Uterus (tissue), 4 donors: Measurements from ENCODE around the gene ZDHHC18. TPM values are rescaled to one million over a fixed set of nuclear protein-coding genes. Genes with fewer than 3 reads are reported as not detected.

ENCODE experiments used
- DNase-seq, 2 donors: peaks; one replicate each; pipeline ENCODE4 v3.0.0-alpha.2; 2019 to 2020
- H3K27ac ChIP-seq, 2 donors: fragments of 200-600 bp; sonication (generic); 1 replicate in 1 of 2; 2 replicates in 1 of 2; pipeline ENCODE4 v1.5.1; 2016 to 2018
- H3K27me3 ChIP-seq, 2 donors: fragments of 200-600 bp; sonication (generic); one replicate each; pipeline ENCODE4 v1.5.1; 2018 to 2019; ENCODE audit warnings: control low read depth in 1 of 2
- H3K36me3 ChIP-seq, 2 donors: fragments of 200-600 bp; sonication (generic); one replicate each; pipeline ENCODE4 v1.5.1; 2019; ENCODE audit warnings: control low read depth in 1 of 2
- H3K4me1 ChIP-seq, 2 donors: fragments of 200-600 bp; sonication (generic); one replicate each; pipeline ENCODE4 v1.5.1; 2018 to 2019; ENCODE audit warnings: control low read depth in 1 of 2
- H3K4me3 ChIP-seq, 2 donors: fragments of 200-600 bp; sonication (generic); 1 replicate in 1 of 2; 2 replicates in 1 of 2; pipeline ENCODE4 v1.5.1; 2018 to 2019; ENCODE audit warnings: mild to moderate bottlenecking in 1 of 2
- H3K9me3 ChIP-seq, 2 donors: fragments of 200-600 bp; sonication (generic); one replicate each; pipeline ENCODE4 v1.5.1; 2019; ENCODE audit warnings: control low read depth in 1 of 2
- CTCF ChIP-seq, 4 experiments: fragments of 200-600 bp in 2 of 4; fragments of 450-650 bp in 2 of 4; sonication (generic) in 2 of 4; IDR thresholded peaks; one replicate each; pipeline ENCODE4 v1.5.1; 2016 to 2019; ENCODE audit warnings: antibody characterized with exemption in 4 of 4, mild to moderate bottlenecking in 2 of 4, moderate library complexity in 1 of 4
- POLR2A ChIP-seq, 2 donors: fragments of 450-650 bp; IDR thresholded peaks; one replicate each; pipeline ENCODE4 v1.6.1; 2016; ENCODE audit warnings: antibody characterized with exemption in 2 of 2, mild to moderate bottlenecking in 1 of 2, moderate library complexity in 1 of 2
- intact Hi-C: fragments of 100-400 bp; cut with DNase I; formaldehyde crosslinking; loops from one replicate; pipeline ENCODE4 v1.15.1; 2023; ENCODE audit warnings: low total_unique reads
- total RNA-seq, 4 donors: library from RNA; depleted of rRNA in 3 of 4; stranded (reverse); fragments of >200 nt in 3 of 4; gene quantifications; one replicate each; pipeline versions ENCODE4 v1.1.0 to v1.2.4, GENCODE V29; 2014 to 2023
- donor health status: DM: yes; HTN: yes; CAD: no.

Gene ZDHHC18
- total RNA-seq, 4 donors from 2014 or later, result 1.2 to 19.8 (median 8.0) TPM

- no peak for DNase-seq
- no peak overlapping the region for H3K4me3 ChIP-seq
- no peaks in the 10 kb centered on the region for H3K27me3 ChIP-seq
- H3K36me3 ChIP-seq, result no peaks in the 10 kb centered on the region
- intact Hi-C loops, result loop anchor here (10.0 kb wide), 1 partner anchor 281 kb away; no protein-coding TSS in a partner anchor
- TF ChIP-seq CTCF (IDR thresholded peaks at IDR 0.05) (no peak), POLR2A (IDR thresholded peaks at IDR 0.05) (no peak)
- peaks cover 5 to 6% of the 10 kb centered on the region in 2 donors for H3K4me1 ChIP-seq
- peak overlapping the region; percentile 99 to 100 for H3K27ac ChIP-seq
- no peaks in the 10 kb centered on the region for H3K9me3 ChIP-seq
These were observed 40.7 kb upstream of the ZDHHC18 start for GRCh38 chr1:26785611-26786436.

GRCh38 chr1:26786437-26787380 lies 39.8 kb upstream of the ZDHHC18 start:
- peak; percentile 77 for DNase-seq
- TF ChIP-seq CTCF (IDR thresholded peaks at IDR 0.05), result peak in 1 of 4 experiments; percentile 16
- TF ChIP-seq POLR2A (IDR thresholded peaks at IDR 0.05), result peak; percentile 42 to 69
- H3K36me3 ChIP-seq, result no peaks in the 10 kb centered on the region
- H3K9me3 ChIP-seq, result no peaks in the 10 kb centered on the region
- H3K27ac ChIP-seq, result peak overlapping the region; percentile 99 to 100
- peaks cover 5 to 6% of the 10 kb centered on the region in 2 donors for H3K4me1 ChIP-seq
- H3K4me3 ChIP-seq, result peak overlapping the region; percentile 58 to 95
- H3K27me3 ChIP-seq, result no peaks in the 10 kb centered on the region
- intact Hi-C loops, result loop anchor here (10.0 kb wide), 1 partner anchor 282 kb away; no protein-coding TSS in a partner anchor

- intact Hi-C loops, result loop anchor here (10.0 kb wide), 1 partner anchor 283 kb away; no protein-coding TSS in a partner anchor
- Histone ChIP-seq H3K4me3 (peak overlapping the region; percentile 58 to 95), H3K36me3 (no peaks in the 10 kb centered on the region), H3K27me3 (no peaks in the 10 kb centered on the region), H3K9me3 (no peaks in the 10 kb centered on the region), H3K27ac (peak overlapping the region; percentile 99 to 100), H3K4me1 (peaks cover 5 to 6% of the 10 kb centered on the region in 2 donors)
- DNase-seq, result no peak
- no peak for TF ChIP-seq POLR2A (IDR thresholded peaks at IDR 0.05)
- TF ChIP-seq CTCF (IDR thresholded peaks at IDR 0.05), result no peak
These were observed 39.1 kb upstream of the ZDHHC18 start for GRCh38 chr1:26787381-26787705.

- Histone ChIP-seq H3K9me3 (no peaks in the 10 kb centered on the region), H3K4me1 (peaks cover 5 to 6% of the 10 kb centered on the region in 2 donors), H3K36me3 (no peaks in the 10 kb centered on the region), H3K4me3 (peak within 1 kb of the TSS; percentile 58 to 95), H3K27me3 (no peaks in the 10 kb centered on the region), H3K27ac (peak within 1 kb of the TSS; percentile 99 to 100)
- intact Hi-C loops, result loop anchor here (2.0 to 10.0 kb wide), 3 partner anchors 91 to 283 kb away; partner anchors contain the start of gene ARID1A
- peak; percentile 84 to 90 for DNase-seq
- TF ChIP-seq CTCF (IDR thresholded peaks at IDR 0.05), result peak in 3 of 4 experiments; percentile 22 to 59 (median 22)
- TF ChIP-seq POLR2A (IDR thresholded peaks at IDR 0.05), result peak; percentile 84 to 88
These were observed 38.6 kb upstream of the ZDHHC18 start, which contains the start of gene PIGV for GRCh38 chr1:26787706-26788514. TSS of gene PIGV (plus strand) at chr1:26787950. CDS start at chr1:26790816, 2,866 bp downstream.
